SIG-M5 (cell line): ENCODE measurements around the gene FOXP4.

ENCODE experiments used
- DNase-seq: peaks from one replicate; lab custom pipeline; 2025; lab: John Stamatoyannopoulos, UW

Gene FOXP4

GRCh38 chr6:41546866-41547798 is 951 bp downstream of the FOXP4 start:
- no peak for DNase-seq

GRCh38 chr6:41547799-41548097 is 1.6 kb downstream of the FOXP4 start:
- no peak for DNase-seq

- DNase-seq: no peak
These were observed 2.1 kb downstream of the FOXP4 start for GRCh38 chr6:41548098-41548840.

GRCh38 chr6:41548841-41549642 is 2.9 kb downstream of the FOXP4 start:
- DNase-seq: no peak

GRCh38 chr6:41549673-41550072 is 3.5 kb downstream of the FOXP4 start:
- no peak for DNase-seq

- DNase-seq: no peak
These were observed 5.0 kb downstream of the FOXP4 start for GRCh38 chr6:41551086-41551700.

- DNase-seq: no peak
These were observed 5.7 kb downstream of the FOXP4 start for GRCh38 chr6:41551857-41552256.

GRCh38 chr6:41552723-41553122 is 6.5 kb downstream of the FOXP4 start:
- DNase-seq: no peak

GRCh38 chr6:41553405-41553999 is 7.3 kb downstream of the FOXP4 start:
- no peak for DNase-seq

- DNase-seq: no peak
These were observed 9.4 kb downstream of the FOXP4 start for GRCh38 chr6:41555326-41556300.

GRCh38 chr6:41557335-41557734 is 11.2 kb downstream of the FOXP4 start:
- DNase-seq: no peak

GRCh38 chr6:41558033-41558807 is 12.0 kb downstream of the FOXP4 start:
- DNase-seq: no peak

GRCh38 chr6:41559655-41560427 is 13.7 kb downstream of the FOXP4 start:
- DNase-seq: no peak

GRCh38 chr6:41560431-41561192 is 14.4 kb downstream of the FOXP4 start:
- DNase-seq: no peak

- DNase-seq: no peak
These were observed 15.2 kb downstream of the FOXP4 start for GRCh38 chr6:41561416-41561815.

GRCh38 chr6:41561931-41562911 is 16.0 kb downstream of the FOXP4 start:
- DNase-seq: no peak
